GM12878 (cell line): ENCODE data around the gene AURKAIP1. TPM values are rescaled to one million over a fixed set of nuclear protein-coding genes. Genes with fewer than 3 reads are reported as not detected.

Source experiments
- ATAC-seq: fragments of 200-7000 bp; cut with Tn5 transposase; 3 replicates; pipeline ENCODE4 v1.9.1; 2020; ENCODE audit warnings: mild to moderate bottlenecking, moderate library complexity
- BruUV-seq: library from RNA; stranded (reverse); fragments of 400-500 nt; replicated peaks from 2 replicates; lab custom pipeline; 2021; lab: Mats Ljungman, UMichigan
- CTCF ChIA-PET: fragments of 300-600 bp; sonication (Branson Sonifier 250); formaldehyde crosslinking; extraction: SDS; loops from one replicate; lab custom pipeline; 2021; ENCODE audit warnings: inconsistent platforms; lab: Yijun Ruan, JAX
- POLR2A ChIA-PET: fragments of 350-600 bp; formaldehyde crosslinking; extraction: SDS; loops from one replicate; lab custom pipeline; 2021; ENCODE audit warnings: inconsistent platforms; lab: Charles Lee
- RAD21 ChIA-PET: fragments of 300-600 bp; sonication (Branson Sonifier 250); formaldehyde crosslinking; loops from one replicate; lab custom pipeline; 2023; ENCODE audit warnings: antibody characterized with exemption; ENCODE audit not compliant: unreplicated experiment; lab: Charles Lee
- SMC1A ChIA-PET: fragments of 300-600 bp; sonication (Branson Sonifier 250); formaldehyde crosslinking; loops from one replicate; lab custom pipeline; 2023; ENCODE audit not compliant: unreplicated experiment, uncharacterized antibody; lab: Charles Lee
- DNase-seq: peaks from one replicate; pipeline ENCODE4 v3.0.0-alpha.2; 2011; ENCODE audit warnings: low read depth, low spot score
- FAIRE-seq: peaks from 3 replicates; lab custom pipeline; 2011; peaks lifted over from hg19 to GRCh38; lab: Jason Lieb, UNC
- H2AFZ ChIP-seq: 2 replicates; pipeline ENCODE4 v1.6.0; 2011; ENCODE audit warnings: low read depth, low read length, control low read depth; ENCODE audit not compliant: control insufficient read depth
- H3K27ac ChIP-seq: 2 replicates; pipeline ENCODE4 v1.5.1; 2011; ENCODE audit warnings: control low read depth; ENCODE audit not compliant: control insufficient read depth, insufficient read depth
- H3K27me3 ChIP-seq, 2 experiments: replicated peaks in 1 of 2; 2 replicates each; pipeline versions ENCODE4 v1.6.0 to v1.6.1; 2011; ENCODE audit warnings: low read length in 1 of 2; ENCODE audit not compliant: control insufficient read depth in 2 of 2, insufficient read depth in 2 of 2
- H3K36me3 ChIP-seq, 2 experiments: 2 replicates each; pipeline ENCODE4 v1.5.1; 2011; ENCODE audit warnings: low read length in 1 of 2; ENCODE audit not compliant: control insufficient read depth in 2 of 2, insufficient read depth in 2 of 2
- H3K4me1 ChIP-seq: 2 replicates; pipeline ENCODE4 v1.6.1; 2011; ENCODE audit warnings: mild to moderate bottlenecking, low read length, moderate library complexity, mixed read lengths; ENCODE audit not compliant: control insufficient read depth, insufficient read depth
- H3K4me2 ChIP-seq: 2 replicates; pipeline ENCODE4 v1.6.0; 2011; ENCODE audit warnings: control low read depth; ENCODE audit not compliant: control insufficient read depth, insufficient read depth
- H3K4me3 ChIP-seq: fragments of 200-600 bp; sonication (generic); 2 replicates; pipeline ENCODE4 v1.5.1; 2016
- H3K79me2 ChIP-seq: 2 replicates; pipeline ENCODE4 v1.6.0; 2011; ENCODE audit warnings: low read length; ENCODE audit not compliant: control insufficient read depth, insufficient read depth
- H3K9ac ChIP-seq: 2 replicates; pipeline ENCODE4 v1.8.0; 2011; ENCODE audit warnings: low read length, control low read depth, mixed read lengths; ENCODE audit not compliant: control insufficient read depth, insufficient read depth
- H3K9me3 ChIP-seq: replicated peaks from 3 replicates; pipeline ENCODE4 v1.5.1; 2011; ENCODE audit warnings: mild to moderate bottlenecking, low read length; ENCODE audit not compliant: control insufficient read depth, insufficient read depth
- H4K20me1 ChIP-seq: 2 replicates; pipeline ENCODE4 v1.6.0; 2011; ENCODE audit not compliant: control insufficient read depth, insufficient read depth
- CHD4 ChIP-seq: fragments of 200-600 bp; sonication (generic); IDR thresholded peaks from 2 replicates; pipeline ENCODE4 v1.6.1; 2016; ENCODE audit warnings: mild to moderate bottlenecking
- FOS ChIP-seq: IDR thresholded peaks from 3 replicates; pipeline ENCODE4 v1.6.1; 2011; ENCODE audit warnings: borderline replicate concordance; ENCODE audit not compliant: insufficient read length; ENCODE audit errors: extremely low read depth
- NFYB ChIP-seq: IDR thresholded peaks from 2 replicates; pipeline ENCODE4 v1.6.1; 2011; ENCODE audit warnings: low read depth, mild to moderate bottlenecking, low read length, improper control_type of control experiment, moderate library complexity; ENCODE audit not compliant: insufficient read depth
- NR2C1 ChIP-seq: fragments of 450-650 bp; IDR thresholded peaks from 2 replicates; pipeline ENCODE4 v1.6.1; 2017; ENCODE audit warnings: antibody characterized with exemption, mild to moderate bottlenecking, moderate library complexity
- PML ChIP-seq: IDR thresholded peaks from 2 replicates; pipeline ENCODE4 v1.6.1; 2012; ENCODE audit warnings: low read length, inconsistent platforms
- POLR2AphosphoS5 ChIP-seq: IDR thresholded peaks from 2 replicates; pipeline ENCODE4 v1.6.1; 2011; ENCODE audit warnings: mild to moderate bottlenecking, low read length, inconsistent platforms
- POU2F2 ChIP-seq: IDR thresholded peaks from 3 replicates; pipeline ENCODE4 v1.6.1; 2011; ENCODE audit warnings: low read depth, mild to moderate bottlenecking, low read length, borderline replicate concordance
- RELA ChIP-seq: fragments of 450-650 bp; IDR thresholded peaks from 2 replicates; pipeline ENCODE4 v1.8.0; 2014; ENCODE audit warnings: borderline replicate concordance; ENCODE audit not compliant: partially characterized antibody
- SMAD5 ChIP-seq: IDR thresholded peaks from 2 replicates; pipeline ENCODE4 v1.6.1; 2016; ENCODE audit warnings: antibody characterized with exemption, low read depth
- STAT3 ChIP-seq: IDR thresholded peaks from 2 replicates; pipeline ENCODE4 v1.6.1; 2011; ENCODE audit warnings: low read depth, low read length, improper control_type of control experiment
- TARDBP ChIP-seq: IDR thresholded peaks from 2 replicates; pipeline ENCODE4 v1.6.1; 2016; ENCODE audit warnings: borderline replicate concordance
- TBL1XR1 ChIP-seq: IDR thresholded peaks from 2 replicates; pipeline ENCODE4 v1.6.1; 2012; ENCODE audit warnings: low read depth, low read length, improper control_type of control experiment
- WRNIP1 ChIP-seq: IDR thresholded peaks from 2 replicates; pipeline ENCODE4 v1.6.1; 2011; ENCODE audit warnings: low read depth, low read length, improper control_type of control experiment, borderline replicate concordance
- ZNF274 ChIP-seq: IDR thresholded peaks from one replicate; pipeline ENCODE4 v1.8.0; 2011; ENCODE audit not compliant: insufficient read length, insufficient read depth
- WGBS: methylation state at CpG from one replicate; pipeline ENCODE4 v1.1.6; 2016; ENCODE audit warnings: low lambda C conversion rate; ENCODE audit not compliant: insufficient replicate concordance, insufficient coverage; ENCODE audit errors: missing lambda C conversion rate; 5-methylcytosine and 5-hydroxymethylcytosine counted together
- in situ Hi-C: fragments of 300-500 bp; cut with MboI; formaldehyde crosslinking; loops from 9 replicates; pipeline ENCODE4 v1.14.3; 2018; ENCODE audit warnings: mixed read lengths
- intact Hi-C: fragments of 100-400 bp; cut with micrococcal nuclease; formaldehyde crosslinking; loops from one replicate; pipeline ENCODE4 v1.14.2; 2022; ENCODE audit not compliant: unreplicated experiment
- polyA plus RNA-seq, 11 experiments: library from polyadenylated mRNA; depleted of rRNA in 4 of 11; unstranded in 6 of 11; stranded (reverse) in 5 of 11; fragments of >200 nt; fragmentation: Nextera tagmentation in 4 of 11; fragmentation: Illumina TruSeq in 1 of 11; extraction: Ambion mirVana in 4 of 11; extraction: Trizol in 1 of 11; gene quantifications; 1 replicate in 1 of 11; 2 replicates in 10 of 11; pipeline versions ENCODE4 v1.2.1 to v1.2.3, GENCODE V29; 2011 to 2016; ENCODE audit warnings: inconsistent platforms in 2 of 11, missing spikeins in 2 of 11, low read depth in 1 of 11
- total RNA-seq, 4 experiments: library from RNA; depleted of rRNA in 3 of 4; stranded (reverse); fragments of >200 nt in 3 of 4; fragmentation: Illumina TruSeq in 1 of 4; extraction: Trizol in 1 of 4; gene quantifications; 2 replicates each; pipeline versions ENCODE4 v1.2.1 to v1.2.3, GENCODE V29; 2013 to 2021
- TF ChIP-seq, protein P1 (sequence below): fragments of 150-350 bp; IDR thresholded peaks from 2 replicates; pipeline ENCODE4 v1.6.1; 2016; ENCODE audit warnings: low read depth, low read length
- TF ChIP-seq, protein P2 (sequence below): IDR thresholded peaks from 2 replicates; pipeline ENCODE4 v1.6.1; 2012; ENCODE audit warnings: mild to moderate bottlenecking, low read depth, low read length

The AURKAIP1 gene
- total and polyA plus RNA-seq, 10 of the 15 experiments (the other 5 are each of a cell fraction or from before 2014, with no cell fraction given), result 6.5 to 366 (median 120) TPM

DNA sequence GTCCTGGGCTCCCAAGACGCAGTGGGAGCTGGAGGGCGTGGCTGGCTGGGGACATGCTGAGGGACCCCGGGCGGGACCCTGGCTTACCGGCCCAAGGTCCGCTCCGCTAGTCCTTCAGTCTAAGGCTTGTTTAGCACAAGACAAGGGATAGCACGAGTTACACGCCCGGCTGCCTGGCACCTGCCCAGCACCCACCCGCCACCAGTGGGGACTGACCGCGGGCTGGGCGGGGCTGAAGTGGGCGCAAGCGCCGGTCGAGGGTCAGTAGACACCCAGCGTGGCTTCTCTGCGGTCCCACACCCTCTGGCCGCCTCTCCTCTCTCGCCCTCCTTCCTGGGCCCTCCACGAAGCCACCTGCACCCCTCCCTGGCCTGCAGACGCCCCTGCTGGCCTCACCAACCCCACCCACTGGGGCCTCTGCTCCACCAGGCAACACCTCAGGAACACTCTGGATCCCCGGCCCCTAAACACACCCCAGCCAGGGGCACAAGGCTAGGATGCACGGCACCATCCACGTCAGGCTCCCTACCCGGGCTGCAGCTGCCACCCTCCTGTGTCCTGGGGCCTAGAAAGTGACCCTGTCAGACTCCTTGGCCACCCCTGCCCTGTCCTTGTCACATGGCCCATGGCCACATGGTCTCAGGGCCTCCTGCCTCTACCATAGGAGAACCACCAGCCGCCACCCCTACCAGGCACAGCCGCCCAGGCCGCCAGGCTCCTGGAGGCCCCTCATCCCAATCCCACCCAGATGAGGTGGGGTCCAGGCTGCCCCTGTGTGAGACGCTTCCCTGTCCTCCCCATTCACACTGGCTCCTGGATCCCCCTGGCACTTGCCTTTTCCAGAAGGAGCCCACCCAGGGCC lies 37.8 kb downstream of the AURKAIP1 start:
- H3K4me1 ChIP-seq, result no peaks in the 10 kb centered on the region
- 92% methylated on average over 31 of the region's 32 CpGs for WGBS
- no peak for ATAC-seq
- H2AFZ ChIP-seq, result no peak overlapping the region
- no TSS peak for BruUV-seq
- H3K4me2 ChIP-seq, result no peak overlapping the region
- H3K27ac ChIP-seq, result no peak overlapping the region
- SMC1A ChIA-PET, result no interaction called here
- no peak for TF ChIP-seq PML
- no peak for TF ChIP-seq POU2F2
- TF ChIP-seq ZNF274, result no peak
- TF ChIP-seq, protein P1, sequence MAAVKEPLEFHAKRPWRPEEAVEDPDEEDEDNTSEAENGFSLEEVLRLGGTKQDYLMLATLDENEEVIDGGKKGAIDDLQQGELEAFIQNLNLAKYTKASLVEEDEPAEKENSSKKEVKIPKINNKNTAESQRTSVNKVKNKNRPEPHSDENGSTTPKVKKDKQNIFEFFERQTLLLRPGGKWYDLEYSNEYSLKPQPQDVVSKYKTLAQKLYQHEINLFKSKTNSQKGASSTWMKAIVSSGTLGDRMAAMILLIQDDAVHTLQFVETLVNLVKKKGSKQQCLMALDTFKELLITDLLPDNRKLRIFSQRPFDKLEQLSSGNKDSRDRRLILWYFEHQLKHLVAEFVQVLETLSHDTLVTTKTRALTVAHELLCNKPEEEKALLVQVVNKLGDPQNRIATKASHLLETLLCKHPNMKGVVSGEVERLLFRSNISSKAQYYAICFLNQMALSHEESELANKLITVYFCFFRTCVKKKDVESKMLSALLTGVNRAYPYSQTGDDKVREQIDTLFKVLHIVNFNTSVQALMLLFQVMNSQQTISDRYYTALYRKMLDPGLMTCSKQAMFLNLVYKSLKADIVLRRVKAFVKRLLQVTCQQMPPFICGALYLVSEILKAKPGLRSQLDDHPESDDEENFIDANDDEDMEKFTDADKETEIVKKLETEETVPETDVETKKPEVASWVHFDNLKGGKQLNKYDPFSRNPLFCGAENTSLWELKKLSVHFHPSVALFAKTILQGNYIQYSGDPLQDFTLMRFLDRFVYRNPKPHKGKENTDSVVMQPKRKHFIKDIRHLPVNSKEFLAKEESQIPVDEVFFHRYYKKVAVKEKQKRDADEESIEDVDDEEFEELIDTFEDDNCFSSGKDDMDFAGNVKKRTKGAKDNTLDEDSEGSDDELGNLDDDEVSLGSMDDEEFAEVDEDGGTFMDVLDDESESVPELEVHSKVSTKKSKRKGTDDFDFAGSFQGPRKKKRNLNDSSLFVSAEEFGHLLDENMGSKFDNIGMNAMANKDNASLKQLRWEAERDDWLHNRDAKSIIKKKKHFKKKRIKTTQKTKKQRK, result no peak
- TF ChIP-seq SMAD5, result no peak
- no peak for TF ChIP-seq POLR2AphosphoS5
- TF ChIP-seq, protein P2, sequence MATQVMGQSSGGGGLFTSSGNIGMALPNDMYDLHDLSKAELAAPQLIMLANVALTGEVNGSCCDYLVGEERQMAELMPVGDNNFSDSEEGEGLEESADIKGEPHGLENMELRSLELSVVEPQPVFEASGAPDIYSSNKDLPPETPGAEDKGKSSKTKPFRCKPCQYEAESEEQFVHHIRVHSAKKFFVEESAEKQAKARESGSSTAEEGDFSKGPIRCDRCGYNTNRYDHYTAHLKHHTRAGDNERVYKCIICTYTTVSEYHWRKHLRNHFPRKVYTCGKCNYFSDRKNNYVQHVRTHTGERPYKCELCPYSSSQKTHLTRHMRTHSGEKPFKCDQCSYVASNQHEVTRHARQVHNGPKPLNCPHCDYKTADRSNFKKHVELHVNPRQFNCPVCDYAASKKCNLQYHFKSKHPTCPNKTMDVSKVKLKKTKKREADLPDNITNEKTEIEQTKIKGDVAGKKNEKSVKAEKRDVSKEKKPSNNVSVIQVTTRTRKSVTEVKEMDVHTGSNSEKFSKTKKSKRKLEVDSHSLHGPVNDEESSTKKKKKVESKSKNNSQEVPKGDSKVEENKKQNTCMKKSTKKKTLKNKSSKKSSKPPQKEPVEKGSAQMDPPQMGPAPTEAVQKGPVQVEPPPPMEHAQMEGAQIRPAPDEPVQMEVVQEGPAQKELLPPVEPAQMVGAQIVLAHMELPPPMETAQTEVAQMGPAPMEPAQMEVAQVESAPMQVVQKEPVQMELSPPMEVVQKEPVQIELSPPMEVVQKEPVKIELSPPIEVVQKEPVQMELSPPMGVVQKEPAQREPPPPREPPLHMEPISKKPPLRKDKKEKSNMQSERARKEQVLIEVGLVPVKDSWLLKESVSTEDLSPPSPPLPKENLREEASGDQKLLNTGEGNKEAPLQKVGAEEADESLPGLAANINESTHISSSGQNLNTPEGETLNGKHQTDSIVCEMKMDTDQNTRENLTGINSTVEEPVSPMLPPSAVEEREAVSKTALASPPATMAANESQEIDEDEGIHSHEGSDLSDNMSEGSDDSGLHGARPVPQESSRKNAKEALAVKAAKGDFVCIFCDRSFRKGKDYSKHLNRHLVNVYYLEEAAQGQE, result no peak
- no peak for TF ChIP-seq NR2C1
- TF ChIP-seq CHD4, result no peak
- no peak for TF ChIP-seq NFYB
- no peak for TF ChIP-seq WRNIP1
- no peak for TF ChIP-seq RELA
- TF ChIP-seq TARDBP, result no peak
- no peak for TF ChIP-seq TBL1XR1
- no peak for TF ChIP-seq STAT3
- no peak for TF ChIP-seq FOS
- TF ChIP-seq, all 136 proteins: peak for 0
- ChIA-PET RAD21 (interaction anchor here (0.6 kb wide), 1 partner anchor 9 kb away, joined by 3 read pairs; no protein-coding TSS in a partner anchor), CTCF (no interaction called here), POLR2A (no interaction called here)
- DNase-seq, result no peak
- no peak for FAIRE-seq
- Histone ChIP-seq H3K79me2 (no peaks in the 10 kb centered on the region), H3K9ac (no peak overlapping the region), H3K36me3 (peaks cover 0 to 5% of the 10 kb centered on the region in 2 experiments), H3K4me3 (no peak overlapping the region), H4K20me1 (no peaks in the 10 kb centered on the region), H3K27me3 (no peaks in the 10 kb centered on the region), H3K9me3 (no peaks in the 10 kb centered on the region)
- intact Hi-C loops, result no loop called here
- in situ Hi-C loops, result no loop called here
